ENCODE results near the gene NACAD. TPM values are rescaled to one million over a fixed set of nuclear protein-coding genes. Genes with fewer than 3 reads are reported as not detected.

Gene NACAD, protein sequence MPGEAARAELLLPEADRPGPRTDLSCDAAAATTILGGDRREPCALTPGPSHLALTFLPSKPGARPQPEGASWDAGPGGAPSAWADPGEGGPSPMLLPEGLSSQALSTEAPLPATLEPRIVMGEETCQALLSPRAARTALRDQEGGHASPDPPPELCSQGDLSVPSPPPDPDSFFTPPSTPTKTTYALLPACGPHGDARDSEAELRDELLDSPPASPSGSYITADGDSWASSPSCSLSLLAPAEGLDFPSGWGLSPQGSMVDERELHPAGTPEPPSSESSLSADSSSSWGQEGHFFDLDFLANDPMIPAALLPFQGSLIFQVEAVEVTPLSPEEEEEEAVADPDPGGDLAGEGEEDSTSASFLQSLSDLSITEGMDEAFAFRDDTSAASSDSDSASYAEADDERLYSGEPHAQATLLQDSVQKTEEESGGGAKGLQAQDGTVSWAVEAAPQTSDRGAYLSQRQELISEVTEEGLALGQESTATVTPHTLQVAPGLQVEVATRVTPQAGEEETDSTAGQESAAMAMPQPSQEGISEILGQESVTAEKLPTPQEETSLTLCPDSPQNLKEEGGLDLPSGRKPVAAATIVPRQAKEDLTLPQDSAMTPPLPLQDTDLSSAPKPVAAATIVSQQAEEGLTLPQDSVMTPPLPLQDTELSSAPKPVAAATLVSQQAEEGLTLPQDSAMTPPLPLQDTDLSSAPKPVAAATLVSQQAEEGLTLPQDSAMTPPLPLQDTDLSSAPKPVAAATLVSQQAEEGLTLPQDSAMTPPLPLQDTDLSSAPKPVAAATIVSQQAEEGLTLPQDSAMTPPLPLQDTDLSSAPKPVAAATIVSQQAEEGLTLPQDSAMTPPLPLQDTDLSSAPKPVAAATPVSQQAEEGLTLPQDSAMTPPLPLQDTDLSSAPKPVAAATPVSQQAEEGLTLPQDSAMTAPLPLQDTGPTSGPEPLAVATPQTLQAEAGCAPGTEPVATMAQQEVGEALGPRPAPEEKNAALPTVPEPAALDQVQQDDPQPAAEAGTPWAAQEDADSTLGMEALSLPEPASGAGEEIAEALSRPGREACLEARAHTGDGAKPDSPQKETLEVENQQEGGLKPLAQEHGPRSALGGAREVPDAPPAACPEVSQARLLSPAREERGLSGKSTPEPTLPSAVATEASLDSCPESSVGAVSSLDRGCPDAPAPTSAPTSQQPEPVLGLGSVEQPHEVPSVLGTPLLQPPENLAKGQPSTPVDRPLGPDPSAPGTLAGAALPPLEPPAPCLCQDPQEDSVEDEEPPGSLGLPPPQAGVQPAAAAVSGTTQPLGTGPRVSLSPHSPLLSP (N-terminal part only)
- total RNA-seq = 2.6 and 3.9 TPM in 2 replicates

DNA sequence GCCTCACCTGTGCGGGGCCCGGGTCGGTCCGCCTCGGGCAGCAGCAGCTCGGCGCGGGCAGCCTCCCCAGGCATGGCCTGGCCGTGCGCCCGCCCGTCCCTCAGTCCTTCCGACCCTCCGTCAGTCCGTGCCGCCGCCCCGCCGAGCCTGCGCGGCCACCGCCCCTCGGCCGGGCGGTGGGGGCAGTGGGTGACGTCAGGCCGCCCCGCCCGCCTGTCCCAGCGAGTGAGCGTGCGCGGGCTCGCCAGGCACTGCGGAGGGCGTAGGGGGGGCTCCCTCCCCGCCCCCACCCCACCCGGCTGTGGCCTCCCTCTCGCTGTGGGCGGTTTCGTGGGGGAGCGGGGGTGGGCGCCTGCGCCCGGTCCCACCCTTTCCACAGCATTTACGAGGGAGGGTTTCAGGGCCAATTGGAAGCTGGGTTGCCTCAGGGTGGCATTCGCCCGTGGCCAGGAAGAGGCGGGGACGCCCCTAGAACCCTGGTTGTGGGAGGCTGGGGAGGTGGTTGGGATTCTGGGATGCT lies at the start of gene NACAD:
Gene NACAD (minus strand): TSS at position 149 of the 520 bp plus-strand sequence. CDS start 75 bp downstream, at position 74.
- peak within 1 kb of the TSS; percentile 69 for H3K4me3 ChIP-seq (ENCODE audit: low read depth, low read length)
- DNase-seq (ENCODE audit: low read depth) = peak; percentile 36
- TF ChIP-seq, protein P1, sequence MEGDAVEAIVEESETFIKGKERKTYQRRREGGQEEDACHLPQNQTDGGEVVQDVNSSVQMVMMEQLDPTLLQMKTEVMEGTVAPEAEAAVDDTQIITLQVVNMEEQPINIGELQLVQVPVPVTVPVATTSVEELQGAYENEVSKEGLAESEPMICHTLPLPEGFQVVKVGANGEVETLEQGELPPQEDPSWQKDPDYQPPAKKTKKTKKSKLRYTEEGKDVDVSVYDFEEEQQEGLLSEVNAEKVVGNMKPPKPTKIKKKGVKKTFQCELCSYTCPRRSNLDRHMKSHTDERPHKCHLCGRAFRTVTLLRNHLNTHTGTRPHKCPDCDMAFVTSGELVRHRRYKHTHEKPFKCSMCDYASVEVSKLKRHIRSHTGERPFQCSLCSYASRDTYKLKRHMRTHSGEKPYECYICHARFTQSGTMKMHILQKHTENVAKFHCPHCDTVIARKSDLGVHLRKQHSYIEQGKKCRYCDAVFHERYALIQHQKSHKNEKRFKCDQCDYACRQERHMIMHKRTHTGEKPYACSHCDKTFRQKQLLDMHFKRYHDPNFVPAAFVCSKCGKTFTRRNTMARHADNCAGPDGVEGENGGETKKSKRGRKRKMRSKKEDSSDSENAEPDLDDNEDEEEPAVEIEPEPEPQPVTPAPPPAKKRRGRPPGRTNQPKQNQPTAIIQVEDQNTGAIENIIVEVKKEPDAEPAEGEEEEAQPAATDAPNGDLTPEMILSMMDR (IDR thresholded peaks at IDR 0.05; ENCODE audit: insufficient read depth, low read depth, low read length) = no peak

DNA sequence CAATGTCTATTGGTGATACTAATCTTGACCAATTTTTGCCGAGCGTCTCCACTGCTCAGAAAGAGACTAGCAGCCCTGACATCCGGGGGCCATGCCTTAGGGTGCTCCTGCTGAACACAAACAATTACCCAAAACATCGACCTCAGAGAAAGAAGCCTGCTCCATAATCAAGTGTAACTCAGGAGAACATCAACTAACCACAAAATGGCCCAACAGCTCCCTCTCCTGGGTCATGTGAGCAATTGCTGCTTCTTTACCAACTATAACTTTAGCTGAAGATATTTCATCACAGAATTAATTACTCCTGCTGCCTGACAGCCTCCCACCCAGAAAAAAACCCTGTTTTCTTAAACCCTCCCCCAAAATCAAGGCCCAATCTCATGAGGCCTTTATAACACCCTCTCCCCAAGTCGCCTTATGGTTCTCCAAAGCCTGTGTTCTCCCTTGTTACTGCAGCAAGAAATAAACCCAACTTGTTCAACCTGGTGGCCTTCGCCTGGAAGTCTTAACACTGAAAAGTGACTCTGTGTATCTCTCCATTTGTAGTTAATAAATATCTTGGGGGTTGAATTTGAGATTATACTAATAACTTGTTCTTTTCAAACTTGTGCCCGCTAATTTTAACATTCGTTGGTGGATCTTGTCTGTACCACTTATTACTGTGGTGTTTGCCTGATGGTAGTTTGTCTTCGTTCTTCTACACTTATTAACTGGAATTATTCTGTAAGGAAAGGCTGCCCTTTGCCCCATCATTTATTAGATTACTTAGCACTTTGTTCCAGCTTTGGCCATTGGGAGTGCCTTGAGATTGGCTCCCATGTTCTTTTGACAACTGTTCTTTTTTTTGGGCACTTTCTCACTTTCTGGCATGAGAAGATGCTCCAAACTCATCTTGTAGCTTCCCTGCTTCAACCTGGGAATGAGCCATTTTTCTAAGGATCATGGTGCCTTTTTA lies 47.6 kb upstream of the NACAD start:
- TF ChIP-seq, protein P1 (IDR thresholded peaks at IDR 0.05; ENCODE audit: insufficient read depth, low read depth, low read length) = peak; percentile 85
- H3K4me3 ChIP-seq (ENCODE audit: low read depth, low read length) = no peak overlapping the region
- peak; percentile 78 for DNase-seq (ENCODE audit: low read depth)

DNA sequence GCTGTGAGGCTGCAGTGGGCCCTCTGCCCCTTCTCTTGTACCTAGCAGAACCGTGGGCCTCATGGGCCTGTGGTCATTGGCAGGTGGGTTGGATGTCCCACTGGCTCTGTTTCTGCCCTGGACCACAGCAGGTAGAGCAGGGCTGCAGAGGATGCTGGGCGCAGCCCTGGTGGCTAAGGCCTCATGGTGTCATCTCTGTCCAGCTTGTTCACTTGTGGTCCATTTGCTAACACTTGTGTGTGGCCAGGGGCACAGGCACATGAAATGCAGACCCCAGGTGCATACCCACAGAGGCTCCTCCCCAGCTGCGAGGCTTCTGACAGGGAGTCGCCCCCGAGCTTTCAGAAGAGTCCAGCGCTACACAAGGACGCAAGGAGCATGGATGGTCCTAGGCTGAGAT lies 45.1 kb upstream of the NACAD start:
- no peak overlapping the region for H3K4me3 ChIP-seq (ENCODE audit: low read depth, low read length)
- TF ChIP-seq, protein P1 (IDR thresholded peaks at IDR 0.05; ENCODE audit: insufficient read depth, low read depth, low read length) = no peak
- DNase-seq (ENCODE audit: low read depth) = no peak

DNA sequence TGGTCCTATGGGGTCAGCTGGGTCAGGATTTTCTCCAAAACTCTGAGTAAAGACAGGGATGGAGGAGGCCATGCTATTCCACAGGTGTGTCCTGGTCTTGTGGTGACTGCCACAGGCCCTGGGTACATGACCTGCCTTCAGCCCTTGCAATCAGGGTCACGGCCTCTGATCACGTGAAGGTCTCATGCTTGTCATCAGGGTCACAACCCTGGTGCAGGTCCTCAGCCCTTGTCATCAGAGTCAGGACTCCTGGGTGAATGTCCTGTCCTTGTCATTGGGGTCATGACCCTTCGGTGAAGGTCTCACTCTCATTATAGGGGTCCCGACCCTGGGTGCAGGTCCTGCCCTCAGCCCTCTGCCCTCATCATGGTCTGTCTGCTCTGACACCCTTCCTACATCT lies 44.6 kb upstream of the NACAD start:
- TF ChIP-seq, protein P1 (IDR thresholded peaks at IDR 0.05; ENCODE audit: insufficient read depth, low read depth, low read length) = no peak
- no peak for DNase-seq (ENCODE audit: low read depth)
- no peak overlapping the region for H3K4me3 ChIP-seq (ENCODE audit: low read depth, low read length)

DNA sequence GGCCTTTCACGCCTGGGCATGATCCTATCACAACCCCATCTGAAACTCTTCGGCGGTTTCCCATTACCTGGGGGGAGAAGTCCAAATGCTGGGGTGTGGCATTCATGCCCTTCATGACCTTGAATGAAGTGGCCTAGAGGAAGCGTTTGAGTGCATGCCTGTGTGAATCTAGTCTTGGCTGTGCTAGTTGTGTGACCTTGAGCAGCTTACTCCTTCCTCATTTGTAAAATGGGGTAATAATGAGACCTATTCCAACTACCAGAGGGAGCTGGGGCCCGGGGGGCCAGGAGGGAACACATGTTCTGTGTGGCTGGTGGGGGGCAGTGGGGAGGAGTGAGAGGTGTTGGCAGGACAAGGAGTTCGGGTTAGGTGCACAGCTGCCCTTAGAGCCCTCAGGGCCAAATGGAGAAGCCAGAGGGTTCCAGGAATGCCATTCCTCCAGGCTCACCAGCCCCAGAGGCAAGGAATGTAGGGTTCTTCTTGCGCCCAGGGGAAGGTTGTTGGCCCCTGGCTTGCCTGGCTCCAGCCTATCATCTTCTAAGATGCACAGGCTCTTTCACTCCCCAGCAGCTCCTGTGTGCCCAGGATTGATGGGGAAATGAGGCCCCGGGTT lies 44.0 kb upstream of the NACAD start:
- TF ChIP-seq, protein P1 (IDR thresholded peaks at IDR 0.05; ENCODE audit: insufficient read depth, low read depth, low read length) = no peak
- DNase-seq (ENCODE audit: low read depth) = no peak
- H3K4me3 ChIP-seq (ENCODE audit: low read depth, low read length) = no peak overlapping the region

All from fibroblast of villous mesenchyme (primary cell).